ENCODE results near the gene FBP1. TPM values are rescaled to one million over a fixed set of nuclear protein-coding genes. Genes with fewer than 3 reads are reported as not detected.

FBP1 gene
- total RNA-seq, 2 experiments from 2014 or later = 3.0 to 3.6 TPM

DNA sequence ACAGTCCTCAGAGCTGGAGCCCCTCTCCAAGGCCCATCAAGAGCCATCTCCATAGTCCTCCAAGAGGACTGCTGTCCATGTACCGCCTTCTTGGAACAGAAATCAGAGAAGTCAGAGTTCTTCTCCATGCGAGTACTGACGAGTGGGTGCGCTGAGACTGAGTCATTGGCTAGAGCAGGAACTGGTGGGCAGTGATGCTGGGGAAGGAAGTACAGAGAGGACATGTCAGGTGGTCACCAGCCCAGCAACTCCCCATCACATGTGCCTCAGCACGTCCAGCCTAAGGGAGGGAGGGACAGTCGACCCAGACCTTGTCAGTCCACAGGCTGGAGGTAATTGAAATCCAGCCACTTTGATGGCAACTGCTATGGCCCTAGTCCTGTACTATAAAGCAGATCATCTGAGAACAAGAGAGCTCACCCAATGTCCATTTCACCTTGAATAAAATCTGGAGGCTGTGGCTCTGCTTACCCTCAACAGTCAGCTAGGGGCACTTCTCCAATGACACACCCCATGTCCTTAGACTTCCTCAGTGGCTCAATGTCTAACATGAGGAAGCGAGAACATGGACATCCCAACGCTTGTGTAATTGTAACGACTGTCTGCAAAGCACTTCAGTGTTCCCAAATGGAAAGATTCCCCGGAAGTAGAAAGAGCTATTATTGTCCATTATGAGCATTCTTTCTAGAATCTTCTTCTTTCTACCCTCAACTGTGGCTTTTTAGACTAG, 15.0 kb upstream of the FBP1 start:
- no peaks in the 10 kb centered on the region for H3K27me3 Mint-ChIP-seq
- Histone ChIP-seq H3K4me1 (ENCODE audit: insufficient read depth, low read length) (peaks cover 24% of the 10 kb centered on the region), H3K27me3 (ENCODE audit: control insufficient read depth in 1 of 2, insufficient read depth in 2 of 2, low read length in 2 of 2) (no peaks in the 10 kb centered on the region), H3K27ac (ENCODE audit: low read depth in 1 of 2, low read length in 2 of 2) (no peak overlapping the region), H3K36me3 (ENCODE audit: insufficient read depth, low read length) (no peaks in the 10 kb centered on the region), H3K4me3 (ENCODE audit: low read length) (no peak overlapping the region), H3K9me3 (ENCODE audit: control insufficient read depth in 1 of 2, insufficient read depth in 1 of 2, low read length in 2 of 2) (no peaks in the 10 kb centered on the region)
- POLR2A ChIA-PET = no interaction called here
- H3K9me3 Mint-ChIP-seq = no peaks in the 10 kb centered on the region
- TF ChIP-seq, protein P1, sequence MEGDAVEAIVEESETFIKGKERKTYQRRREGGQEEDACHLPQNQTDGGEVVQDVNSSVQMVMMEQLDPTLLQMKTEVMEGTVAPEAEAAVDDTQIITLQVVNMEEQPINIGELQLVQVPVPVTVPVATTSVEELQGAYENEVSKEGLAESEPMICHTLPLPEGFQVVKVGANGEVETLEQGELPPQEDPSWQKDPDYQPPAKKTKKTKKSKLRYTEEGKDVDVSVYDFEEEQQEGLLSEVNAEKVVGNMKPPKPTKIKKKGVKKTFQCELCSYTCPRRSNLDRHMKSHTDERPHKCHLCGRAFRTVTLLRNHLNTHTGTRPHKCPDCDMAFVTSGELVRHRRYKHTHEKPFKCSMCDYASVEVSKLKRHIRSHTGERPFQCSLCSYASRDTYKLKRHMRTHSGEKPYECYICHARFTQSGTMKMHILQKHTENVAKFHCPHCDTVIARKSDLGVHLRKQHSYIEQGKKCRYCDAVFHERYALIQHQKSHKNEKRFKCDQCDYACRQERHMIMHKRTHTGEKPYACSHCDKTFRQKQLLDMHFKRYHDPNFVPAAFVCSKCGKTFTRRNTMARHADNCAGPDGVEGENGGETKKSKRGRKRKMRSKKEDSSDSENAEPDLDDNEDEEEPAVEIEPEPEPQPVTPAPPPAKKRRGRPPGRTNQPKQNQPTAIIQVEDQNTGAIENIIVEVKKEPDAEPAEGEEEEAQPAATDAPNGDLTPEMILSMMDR (IDR thresholded peaks at IDR 0.05) = no peak
- H3K36me3 Mint-ChIP-seq (ENCODE audit: low read depth) = no peaks in the 10 kb centered on the region
- intact Hi-C loops (cut with DNase I, micrococcal nuclease) = no loop called here
- ATAC-seq (ENCODE audit: poor library complexity) (no peak), DNase-seq (peak in 2 of 14 experiments; percentile 43 to 62)
- H3K27ac Mint-ChIP-seq = no peak overlapping the region
- CTCF ChIA-PET = no interaction called here
- peaks cover 15% of the 10 kb centered on the region for H3K4me1 Mint-ChIP-seq (ENCODE audit: low read depth)
- H3K4me3 Mint-ChIP-seq = no peak overlapping the region

DNA sequence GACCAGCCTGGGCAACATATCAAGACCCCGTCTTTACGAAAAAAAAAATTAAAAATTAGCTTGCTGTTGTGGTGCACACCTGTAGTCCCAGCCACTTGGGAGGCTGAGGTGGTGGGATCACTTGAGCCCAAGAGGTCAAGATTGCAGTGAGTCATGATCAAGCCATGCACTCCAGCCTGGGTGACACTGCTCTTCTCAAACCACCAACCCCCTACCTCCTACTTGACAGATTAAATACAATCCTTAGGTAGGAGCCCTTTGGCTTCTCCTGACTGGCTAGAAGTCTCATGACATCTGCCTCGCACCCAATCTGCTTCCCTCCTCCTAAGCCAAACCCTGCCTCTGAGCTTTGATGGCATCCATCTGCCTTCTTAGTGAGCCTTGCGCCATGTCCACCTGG, 11.6 kb upstream of the FBP1 start:
- Mint-ChIP-seq H3K9me3 (no peaks in the 10 kb centered on the region), H3K4me3 (no peak overlapping the region), H3K36me3 (ENCODE audit: low read depth) (no peaks in the 10 kb centered on the region), H3K4me1 (ENCODE audit: low read depth) (peaks cover 5% of the 10 kb centered on the region), H3K27ac (no peak overlapping the region), H3K27me3 (no peaks in the 10 kb centered on the region)
- H3K36me3 ChIP-seq (ENCODE audit: insufficient read depth, low read length) = no peaks in the 10 kb centered on the region
- no peak overlapping the region for H3K27ac ChIP-seq (ENCODE audit: low read depth in 1 of 2, low read length in 2 of 2)
- TF ChIP-seq, protein P1 (IDR thresholded peaks at IDR 0.05) = no peak
- DNase-seq (no peak), ATAC-seq (ENCODE audit: poor library complexity) (no peak)
- no peaks in the 10 kb centered on the region for H3K27me3 ChIP-seq (ENCODE audit: control insufficient read depth in 1 of 2, insufficient read depth in 2 of 2, low read length in 2 of 2)
- no peaks in the 10 kb centered on the region for H3K9me3 ChIP-seq (ENCODE audit: control insufficient read depth in 1 of 2, insufficient read depth in 1 of 2, low read length in 2 of 2)
- CTCF ChIA-PET = no interaction called here
- POLR2A ChIA-PET = no interaction called here
- H3K4me3 ChIP-seq (ENCODE audit: low read length) = no peak overlapping the region
- intact Hi-C loops (cut with DNase I, micrococcal nuclease) = no loop called here
- peaks cover 9% of the 10 kb centered on the region for H3K4me1 ChIP-seq (ENCODE audit: insufficient read depth, low read length)

DNA sequence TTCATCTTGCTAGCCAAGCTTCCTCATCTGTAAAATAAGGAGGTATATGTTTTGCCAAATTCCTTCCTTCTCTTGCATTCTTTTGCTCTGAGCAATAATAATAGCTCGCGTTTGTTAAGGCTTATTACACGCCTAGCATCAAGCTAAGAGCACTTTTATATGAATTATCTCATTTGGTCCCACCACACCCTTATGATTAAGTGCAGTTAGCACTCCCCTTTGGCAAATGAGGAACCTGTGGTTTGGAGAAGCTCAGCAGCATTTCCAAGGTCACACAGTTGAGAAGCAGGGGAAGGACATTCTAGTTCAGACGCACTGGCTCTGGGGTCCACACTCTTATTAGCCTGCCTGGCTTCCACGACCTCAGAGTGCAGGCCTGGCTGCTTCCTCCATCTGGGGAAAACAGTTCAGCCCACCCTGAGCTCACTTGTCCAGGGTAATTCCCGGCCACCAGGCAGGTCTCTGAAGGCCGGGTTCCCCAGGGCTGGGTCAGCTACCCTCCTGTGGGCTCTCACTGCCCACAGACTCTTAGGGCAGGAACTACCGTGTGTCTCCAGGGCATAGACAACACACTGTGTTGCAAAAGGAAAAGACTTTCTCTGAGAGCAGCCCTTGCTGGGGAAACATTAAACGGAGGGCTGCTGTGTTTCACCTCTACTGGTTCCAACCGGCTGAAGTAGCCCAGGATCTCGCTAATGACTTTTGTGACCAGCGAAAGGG, 9.9 kb upstream of the FBP1 start:
- H3K9me3 Mint-ChIP-seq = no peaks in the 10 kb centered on the region
- ATAC-seq (ENCODE audit: poor library complexity) = no peak
- TF ChIP-seq, protein P1 (IDR thresholded peaks at IDR 0.05) = no peak

More for the DNA sequence above, 9.9 kb upstream of the FBP1 start:
- Mint-ChIP-seq H3K36me3 (ENCODE audit: low read depth) (no peaks in the 10 kb centered on the region), H3K4me1 (ENCODE audit: low read depth) (no peaks in the 10 kb centered on the region), H3K27ac (no peak overlapping the region), H3K27me3 (no peaks in the 10 kb centered on the region), H3K4me3 (no peak overlapping the region)
- no peaks in the 10 kb centered on the region for H3K9me3 ChIP-seq (ENCODE audit: control insufficient read depth in 1 of 2, insufficient read depth in 1 of 2, low read length in 2 of 2)
- ChIA-PET CTCF (no interaction called here), POLR2A (no interaction called here)
- H3K27me3 ChIP-seq (ENCODE audit: control insufficient read depth in 1 of 2, insufficient read depth in 2 of 2, low read length in 2 of 2) = no peaks in the 10 kb centered on the region
- no peak overlapping the region for H3K4me3 ChIP-seq (ENCODE audit: low read length)
- intact Hi-C loops (cut with DNase I, micrococcal nuclease) = no loop called here
- peak in 3 of 14 experiments; percentile 16 to 54 (median 43) for DNase-seq
- no peak overlapping the region for H3K27ac ChIP-seq (ENCODE audit: low read depth in 1 of 2, low read length in 2 of 2)
- peaks cover 3% of the 10 kb centered on the region for H3K4me1 ChIP-seq (ENCODE audit: insufficient read depth, low read length)
- H3K36me3 ChIP-seq (ENCODE audit: insufficient read depth, low read length) = no peaks in the 10 kb centered on the region
